Spleen (tissue), 7 donors: ENCODE data around the gene TAF1D.

Source experiments
- POLR2A ChIP-seq, 3 donors: fragments of 450-650 bp; IDR thresholded peaks; one replicate each; pipeline ENCODE4 v1.5.1; 2017; ENCODE audit warnings: antibody characterized with exemption in 3 of 3, mild to moderate bottlenecking in 1 of 3
- POLR2AphosphoS5 ChIP-seq, 3 donors: sonication (generic); formaldehyde crosslinking; IDR thresholded peaks; one replicate each; pipeline ENCODE4 v1.5.1; 2017; ENCODE audit warnings: antibody characterized with exemption in 3 of 3
- TF ChIP-seq, protein P1 (sequence below), 11 experiments: fragments of 200-600 bp in 7 of 11; fragments of 450-650 bp in 4 of 11; sonication (generic) in 4 of 11; IDR thresholded peaks in 8 of 11; conservative IDR thresholded peaks in 3 of 11; 1 replicate in 7 of 11; 2 replicates in 4 of 11; pipeline versions ENCODE4 v1.4.0 to v1.8.0; 2016 to 2021; ENCODE audit warnings: antibody characterized with exemption in 11 of 11, inconsistent platforms in 4 of 11, mild to moderate bottlenecking in 1 of 11
- donor health status: DM: no; HTN: no; CAD: no; lungs with moderate emphysema.
- donor health status: DM: no; HTN: no; CAD: no.
- donor health status: DM: no; HTN: no; CAD: no.

DNA sequence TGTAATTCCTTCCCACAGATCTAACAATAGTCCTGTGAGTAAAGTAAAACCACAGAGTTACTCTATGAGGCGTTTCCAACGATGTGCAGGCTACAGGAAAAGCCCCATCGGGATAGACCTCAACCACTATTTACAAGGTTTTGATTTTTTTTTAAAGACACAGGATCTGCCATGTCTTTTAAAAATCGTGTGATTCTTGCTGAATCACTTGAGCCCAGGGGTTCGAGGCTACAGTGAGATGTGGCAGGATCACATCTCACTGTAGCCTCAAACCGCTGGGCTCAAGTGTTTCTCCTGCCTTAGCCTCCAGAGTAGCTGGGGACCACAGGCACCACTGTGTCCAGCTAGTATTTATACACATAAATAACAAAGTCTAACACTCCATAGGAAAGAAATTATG is 7.8 kb downstream of the TAF1D start:
- TF ChIP-seq, protein P1, sequence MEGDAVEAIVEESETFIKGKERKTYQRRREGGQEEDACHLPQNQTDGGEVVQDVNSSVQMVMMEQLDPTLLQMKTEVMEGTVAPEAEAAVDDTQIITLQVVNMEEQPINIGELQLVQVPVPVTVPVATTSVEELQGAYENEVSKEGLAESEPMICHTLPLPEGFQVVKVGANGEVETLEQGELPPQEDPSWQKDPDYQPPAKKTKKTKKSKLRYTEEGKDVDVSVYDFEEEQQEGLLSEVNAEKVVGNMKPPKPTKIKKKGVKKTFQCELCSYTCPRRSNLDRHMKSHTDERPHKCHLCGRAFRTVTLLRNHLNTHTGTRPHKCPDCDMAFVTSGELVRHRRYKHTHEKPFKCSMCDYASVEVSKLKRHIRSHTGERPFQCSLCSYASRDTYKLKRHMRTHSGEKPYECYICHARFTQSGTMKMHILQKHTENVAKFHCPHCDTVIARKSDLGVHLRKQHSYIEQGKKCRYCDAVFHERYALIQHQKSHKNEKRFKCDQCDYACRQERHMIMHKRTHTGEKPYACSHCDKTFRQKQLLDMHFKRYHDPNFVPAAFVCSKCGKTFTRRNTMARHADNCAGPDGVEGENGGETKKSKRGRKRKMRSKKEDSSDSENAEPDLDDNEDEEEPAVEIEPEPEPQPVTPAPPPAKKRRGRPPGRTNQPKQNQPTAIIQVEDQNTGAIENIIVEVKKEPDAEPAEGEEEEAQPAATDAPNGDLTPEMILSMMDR (IDR thresholded peaks at IDR 0.05 in 8 of 11, conservative IDR thresholded peaks at IDR 0.05 in 3 of 11): no peak
- no peak for TF ChIP-seq POLR2A (IDR thresholded peaks at IDR 0.05)
- no peak for TF ChIP-seq POLR2AphosphoS5 (IDR thresholded peaks at IDR 0.05)
